Activated CD4-positive, alpha-beta memory T cell treated with anti-CD3 and anti-CD28 coated beads for 36 hours (primary cell): ENCODE results near the gene GTPBP8. TPM values are rescaled to one million over a fixed set of nuclear protein-coding genes. Genes with fewer than 3 reads are reported as not detected.
A peak's percentile ranks its signal among the peaks of the same experiment; 100 is the strongest.

Experiments
- CTCF ChIA-PET: fragments of 350-600 bp; sonication (Branson Sonifier 250); formaldehyde crosslinking; loops from one replicate; lab custom pipeline; 2021; ENCODE audit warnings: antibody characterized with exemption, inconsistent platforms; lab: Charles Lee
- POLR2A ChIA-PET: fragments of 350-600 bp; sonication (Branson Sonifier 250); formaldehyde crosslinking; loops from one replicate; lab custom pipeline; 2021; ENCODE audit warnings: antibody characterized with exemption; lab: Charles Lee
- DNase-seq: peaks from one replicate; pipeline ENCODE4 v3.0.0-alpha.2; 2020
- H3K27ac Mint-ChIP-seq: one replicate; pipeline ENCODE4 v1.8.0; 2021; ENCODE audit warnings: mixed read lengths
- H3K27me3 Mint-ChIP-seq: one replicate; pipeline ENCODE4 v1.8.0; 2021; ENCODE audit warnings: mixed read lengths
- H3K36me3 Mint-ChIP-seq: one replicate; pipeline ENCODE4 v1.8.0; 2021; ENCODE audit warnings: mixed read lengths
- H3K4me1 Mint-ChIP-seq: one replicate; pipeline ENCODE4 v1.8.0; 2021; ENCODE audit warnings: low read depth, mixed read lengths
- H3K4me3 Mint-ChIP-seq: one replicate; pipeline ENCODE4 v1.8.0; 2021; ENCODE audit warnings: mild to moderate bottlenecking, mixed read lengths
- H3K9me3 Mint-ChIP-seq: one replicate; pipeline ENCODE4 v1.8.0; 2021; ENCODE audit warnings: mixed read lengths
- intact Hi-C: fragments of 100-400 bp; cut with micrococcal nuclease; formaldehyde crosslinking; loops from one replicate; pipeline ENCODE4 v1.15.1; 2023
- total RNA-seq, 2 experiments: library from RNA; stranded (reverse); gene quantifications; one replicate each; pipeline ENCODE4 v1.2.3, GENCODE V29; 2021

The GTPBP8 gene
- total RNA-seq, 2 experiments from 2014 or later: 34.7 to 35.7 TPM

- peak overlapping the region; percentile 82 for H3K4me3 Mint-ChIP-seq
- POLR2A ChIA-PET: interaction anchor here (0.6 to 2.9 kb wide), 8 partner anchors 14 to 236 kb away, joined by 3 to 11 read pairs (median 6); no protein-coding TSS in a partner anchor
- intact Hi-C loops: loop anchor here (1.0 to 10.0 kb wide), 12 partner anchors 15 to 831 kb away; partner anchors contain the start of genes CD200, CD200R1L, GTPBP8 and SLC35A5
- no peaks in the 10 kb centered on the region for H3K9me3 Mint-ChIP-seq
- DNase-seq: peak; percentile 72
- H3K27me3 Mint-ChIP-seq: no peaks in the 10 kb centered on the region
- no peaks in the 10 kb centered on the region for H3K36me3 Mint-ChIP-seq
- peaks cover 87% of the 10 kb centered on the region for H3K4me1 Mint-ChIP-seq
- H3K27ac Mint-ChIP-seq: peak overlapping the region; percentile 85
- CTCF ChIA-PET: interaction anchor here (0.6 to 6.3 kb wide), 7 partner anchors 17 to 563 kb away, joined by 3 to 69 read pairs (median 4); partner anchors contain the start of gene GTPBP8
Observed at GRCh38 chr3:112973325-112974177, 17.2 kb upstream of the GTPBP8 start.

- ChIA-PET CTCF (interaction anchor here (0.6 to 6.3 kb wide), 6 partner anchors 9 to 563 kb away, joined by 3 to 69 read pairs (median 4); no protein-coding TSS in a partner anchor), POLR2A (interaction anchor here (0.6 to 2.9 kb wide), 6 partner anchors 13 to 237 kb away, joined by 4 to 11 read pairs (median 6); no protein-coding TSS in a partner anchor)
- intact Hi-C loops: loop anchor here (5.0 to 10.0 kb wide), 2 partner anchors 639 to 832 kb away; partner anchors contain the start of gene CD200
- DNase-seq: no peak
- Mint-ChIP-seq H3K9me3 (no peaks in the 10 kb centered on the region), H3K4me1 (peaks cover 83% of the 10 kb centered on the region), H3K36me3 (no peaks in the 10 kb centered on the region), H3K27ac (peak overlapping the region; percentile 85), H3K27me3 (no peaks in the 10 kb centered on the region), H3K4me3 (peak overlapping the region; percentile 82)
Observed at GRCh38 chr3:112974178-112974517, 16.6 kb upstream of the GTPBP8 start.

DNA sequence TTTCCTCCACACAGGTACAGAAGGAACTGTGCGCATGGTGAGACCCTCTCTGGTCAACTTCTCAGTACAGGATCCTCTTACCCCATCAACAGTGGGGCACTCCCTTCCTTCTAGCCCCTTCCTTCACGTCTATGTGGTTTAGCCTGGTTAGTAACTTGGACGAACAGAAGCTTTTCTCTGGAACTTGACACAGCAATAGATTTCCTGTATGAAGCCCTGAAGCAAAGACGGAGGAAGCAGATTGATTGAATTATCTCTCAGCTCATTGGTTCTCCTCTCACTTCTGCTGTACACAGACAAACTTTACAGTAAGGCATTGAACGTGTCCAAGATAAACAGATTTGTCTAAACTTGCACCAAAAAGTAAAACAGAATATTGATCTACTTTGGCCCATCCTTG lies 15.9 kb upstream of the GTPBP8 start, which contains the start of gene CD200R1:
Gene CD200R1, minus strand, starts transcription at position 210 of the 400 bp plus-strand sequence. CDS start 246 bp downstream, outside the sequence.
- H3K27ac Mint-ChIP-seq: peak within 1 kb of the TSS; percentile 85
- intact Hi-C loops: loop anchor here (5.0 to 10.0 kb wide), 2 partner anchors 640 to 833 kb away; partner anchors contain the start of gene CD200
- no peaks in the 10 kb centered on the region for H3K27me3 Mint-ChIP-seq
- peaks cover 79% of the 10 kb centered on the region for H3K4me1 Mint-ChIP-seq
- no peaks in the 10 kb centered on the region for H3K9me3 Mint-ChIP-seq
- peak; percentile 24 for DNase-seq
- CTCF ChIA-PET: interaction anchor here (0.8 to 6.3 kb wide), 7 partner anchors 9 to 332 kb away, joined by 3 to 69 read pairs (median 3); partner anchors contain the start of gene GTPBP8
- POLR2A ChIA-PET: interaction anchor here (0.5 to 2.9 kb wide), 4 partner anchors 15 to 743 kb away, joined by 3 to 8 read pairs (median 6); no protein-coding TSS in a partner anchor
- peak within 1 kb of the TSS; percentile 82 for H3K4me3 Mint-ChIP-seq
- no peaks in the 10 kb centered on the region for H3K36me3 Mint-ChIP-seq

DNA sequence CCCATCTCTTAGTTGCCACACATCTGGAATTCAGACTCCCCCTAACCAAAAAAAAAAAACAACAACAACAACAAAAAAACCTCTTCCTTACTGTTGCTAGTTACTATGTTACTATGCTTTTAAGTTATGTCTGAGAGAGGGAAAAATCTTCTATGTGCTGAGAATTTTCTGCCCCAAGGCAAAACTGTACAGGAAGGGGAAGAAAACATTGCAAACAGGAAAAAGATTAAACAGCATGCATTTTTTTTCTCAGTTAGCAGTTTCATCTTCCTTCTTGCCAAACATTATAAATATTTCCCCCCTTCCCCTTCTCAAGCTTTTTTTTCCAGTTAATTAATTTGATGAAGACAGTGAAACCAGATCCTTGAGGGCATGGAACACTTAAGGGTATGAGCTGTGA lies 14.8 kb upstream of the GTPBP8 start:
- DNase-seq: no peak
- Mint-ChIP-seq H3K27me3 (no peaks in the 10 kb centered on the region), H3K4me3 (peak overlapping the region; percentile 24), H3K36me3 (no peaks in the 10 kb centered on the region), H3K27ac (peak overlapping the region; percentile 64), H3K4me1 (peaks cover 73% of the 10 kb centered on the region), H3K9me3 (no peaks in the 10 kb centered on the region)
- intact Hi-C loops: loop anchor here (10.0 kb wide), 1 partner anchor 641 kb away; the partner anchor contains the start of gene CD200
- CTCF ChIA-PET: interaction anchor here (0.7 to 6.3 kb wide), 4 partner anchors 9 to 334 kb away, joined by 3 to 69 read pairs (median 14); no protein-coding TSS in a partner anchor
- POLR2A ChIA-PET: no interaction called here

- intact Hi-C loops: loop anchor here (10.0 kb wide), 1 partner anchor 642 kb away; the partner anchor contains the start of gene CD200
- Mint-ChIP-seq H3K27me3 (no peaks in the 10 kb centered on the region), H3K36me3 (no peaks in the 10 kb centered on the region), H3K27ac (no peak overlapping the region), H3K9me3 (no peaks in the 10 kb centered on the region), H3K4me1 (peaks cover 67% of the 10 kb centered on the region), H3K4me3 (no peak overlapping the region)
- no peak for DNase-seq
- POLR2A ChIA-PET: no interaction called here
- CTCF ChIA-PET: interaction anchor here (3.1 to 6.3 kb wide), 2 partner anchors 241 to 334 kb away, joined by 26 to 69 read pairs; no protein-coding TSS in a partner anchor
Observed at GRCh38 chr3:112976953-112977352, 13.8 kb upstream of the GTPBP8 start.

DNA sequence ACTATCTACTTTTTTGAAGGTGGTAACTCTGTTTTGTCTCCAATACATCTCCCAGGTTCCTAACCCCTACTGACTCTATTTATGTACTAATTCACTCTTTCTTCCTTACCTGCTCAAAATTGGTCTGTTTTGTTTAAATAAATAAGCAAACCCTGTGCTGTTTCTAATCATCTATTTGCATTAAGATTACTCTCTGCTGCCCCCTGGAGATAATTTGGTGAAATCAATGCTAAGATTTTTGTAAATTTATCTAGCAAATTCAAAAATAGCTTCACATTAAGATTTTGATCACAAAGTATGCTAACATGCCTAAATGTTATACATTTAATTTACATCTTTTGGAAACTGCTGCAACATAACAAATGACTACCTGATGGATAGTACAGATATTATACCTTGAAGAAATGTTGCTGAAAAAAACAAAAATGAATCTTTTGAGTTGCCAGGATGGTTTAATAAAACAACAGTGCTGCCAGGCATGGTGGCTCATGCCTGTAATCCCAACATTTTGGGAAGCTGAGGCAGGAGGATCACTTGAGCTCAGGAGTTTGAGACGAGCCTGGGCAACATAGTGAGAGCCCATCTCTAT lies 11.4 kb upstream of the GTPBP8 start:
- ChIA-PET POLR2A (interaction anchor here (0.6 kb wide), 1 partner anchor 245 kb away, joined by 3 read pairs; no protein-coding TSS in a partner anchor), CTCF (interaction anchor here (0.6 to 8.5 kb wide), 40 partner anchors 9 to 760 kb away, joined by 3 to 156 read pairs (median 4); partner anchors contain the start of genes CCDC80, CD200R1L and GTPBP8)
- H3K9me3 Mint-ChIP-seq: no peaks in the 10 kb centered on the region
- H3K27me3 Mint-ChIP-seq: no peaks in the 10 kb centered on the region
- peaks cover 68% of the 10 kb centered on the region for H3K4me1 Mint-ChIP-seq
- no peaks in the 10 kb centered on the region for H3K36me3 Mint-ChIP-seq
- H3K27ac Mint-ChIP-seq: no peak overlapping the region
- intact Hi-C loops: loop anchor here (1.0 to 10.0 kb wide), 4 partner anchors 245 to 645 kb away; partner anchors contain the start of gene CD200
- no peak overlapping the region for H3K4me3 Mint-ChIP-seq
- no peak for DNase-seq

DNA sequence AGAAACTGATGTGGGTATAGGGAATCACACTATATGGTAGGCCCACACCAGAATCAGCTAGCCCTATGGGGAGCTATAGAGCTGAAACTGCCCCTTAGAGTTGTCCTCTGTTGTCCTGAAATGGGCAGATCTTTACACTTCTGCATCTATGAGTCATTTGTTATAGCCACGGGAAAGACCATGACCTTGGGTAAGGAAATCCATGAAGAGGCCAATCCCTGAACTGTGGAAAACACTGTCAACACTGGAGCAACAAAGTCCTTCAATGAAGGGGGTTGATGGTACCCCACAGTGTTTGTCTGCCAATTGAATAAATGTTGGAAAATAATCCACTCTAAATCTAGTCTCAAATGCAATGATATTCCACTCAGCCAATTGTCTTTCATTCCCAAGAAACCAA lies 10.7 kb upstream of the GTPBP8 start:
- no peaks in the 10 kb centered on the region for H3K9me3 Mint-ChIP-seq
- no peak overlapping the region for H3K27ac Mint-ChIP-seq
- ChIA-PET CTCF (interaction anchor here (0.8 to 8.5 kb wide), 15 partner anchors 9 to 398 kb away, joined by 3 to 156 read pairs (median 7); partner anchors contain the start of genes CCDC80, CD200R1L and GTPBP8), POLR2A (no interaction called here)
- no peak overlapping the region for H3K4me3 Mint-ChIP-seq
- intact Hi-C loops: no loop called here
- no peaks in the 10 kb centered on the region for H3K27me3 Mint-ChIP-seq
- H3K4me1 Mint-ChIP-seq: peaks cover 68% of the 10 kb centered on the region
- no peaks in the 10 kb centered on the region for H3K36me3 Mint-ChIP-seq
- DNase-seq: no peak

DNA sequence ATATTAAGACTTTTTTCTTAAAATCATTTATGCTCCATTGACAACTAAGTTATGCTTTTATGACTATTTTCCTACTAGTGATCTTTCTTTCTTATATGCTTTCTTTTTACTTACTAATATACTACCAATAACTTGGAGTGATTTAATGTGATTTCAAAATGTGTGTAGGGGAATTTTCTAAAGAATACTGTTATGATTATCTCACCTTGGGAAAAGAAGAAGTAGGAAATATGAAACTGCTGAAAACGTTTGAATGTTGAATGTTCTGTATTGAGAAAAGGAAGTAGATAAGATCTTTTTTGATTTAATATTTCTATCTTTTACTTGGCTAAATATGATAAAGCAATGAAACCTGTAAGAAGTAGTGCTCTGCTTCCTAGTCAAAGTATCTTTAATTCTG lies 8.1 kb upstream of the GTPBP8 start:
- no peak overlapping the region for H3K27ac Mint-ChIP-seq
- POLR2A ChIA-PET: no interaction called here

GRCh38 chr3:112984485-112984884 lies 6.3 kb upstream of the GTPBP8 start:
- no peak overlapping the region for H3K27ac Mint-ChIP-seq
- ChIA-PET CTCF (interaction anchor here (0.8 to 8.5 kb wide), 5 partner anchors 10 to 342 kb away, joined by 3 to 156 read pairs (median 4); partner anchors contain the start of gene CD200R1), POLR2A (interaction anchor here (1.1 to 1.3 kb wide), 2 partner anchors 23 to 248 kb away, joined by 3 read pairs; no protein-coding TSS in a partner anchor)
- H3K4me1 Mint-ChIP-seq: peaks cover 53% of the 10 kb centered on the region
- peak; percentile 33 for DNase-seq
- no peak overlapping the region for H3K4me3 Mint-ChIP-seq
- intact Hi-C loops: no loop called here
- H3K36me3 Mint-ChIP-seq: no peaks in the 10 kb centered on the region
- no peaks in the 10 kb centered on the region for H3K27me3 Mint-ChIP-seq
- no peaks in the 10 kb centered on the region for H3K9me3 Mint-ChIP-seq

More for the DNA sequence above, 8.1 kb upstream of the GTPBP8 start:
- CTCF ChIA-PET: interaction anchor here (1.4 to 8.5 kb wide), 3 partner anchors 245 to 400 kb away, joined by 4 to 156 read pairs (median 9); no protein-coding TSS in a partner anchor
- H3K4me3 Mint-ChIP-seq: no peak overlapping the region
- H3K36me3 Mint-ChIP-seq: no peaks in the 10 kb centered on the region
- peaks cover 59% of the 10 kb centered on the region for H3K4me1 Mint-ChIP-seq
- no peak for DNase-seq
- no peaks in the 10 kb centered on the region for H3K27me3 Mint-ChIP-seq
- no peaks in the 10 kb centered on the region for H3K9me3 Mint-ChIP-seq
- intact Hi-C loops: no loop called here

DNA sequence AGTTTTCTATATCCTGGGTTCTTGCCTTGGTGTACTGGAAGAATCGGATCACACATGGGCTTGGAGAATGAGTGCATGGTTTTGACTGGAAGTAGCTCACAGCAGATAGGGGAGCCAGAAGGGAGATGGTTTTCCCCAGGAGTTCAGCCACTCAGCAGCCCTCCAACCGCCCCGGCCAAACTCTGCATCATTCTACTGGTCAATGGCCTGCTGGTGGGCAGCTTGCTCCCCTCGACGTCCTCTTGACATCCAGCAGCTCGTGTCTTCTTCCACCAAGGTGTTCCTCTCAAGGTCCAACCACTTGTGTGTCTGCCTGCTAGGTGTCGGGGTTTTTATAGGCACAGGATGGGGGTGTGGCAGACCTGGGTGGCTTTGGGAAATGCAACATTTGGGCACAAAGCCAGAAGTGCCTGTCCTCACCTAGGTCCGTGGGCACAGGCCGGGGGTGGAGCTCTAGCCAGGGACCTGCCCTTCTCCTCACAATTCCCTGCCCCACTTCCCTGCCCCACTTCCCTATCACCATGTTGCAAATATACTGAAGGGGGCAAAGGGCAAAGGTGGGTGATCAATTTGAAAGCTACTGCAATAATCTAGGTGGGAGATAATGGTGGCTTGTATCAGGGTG lies 3.0 kb upstream of the GTPBP8 start:
- ChIA-PET CTCF (interaction anchor here (0.9 to 5.1 kb wide), 5 partner anchors 8 to 345 kb away, joined by 3 to 36 read pairs (median 5); partner anchors contain the start of gene CD200R1), POLR2A (interaction anchor here (0.6 to 1.4 kb wide), 2 partner anchors 14 to 15 kb away, joined by 3 to 4 read pairs; no protein-coding TSS in a partner anchor)
- Mint-ChIP-seq H3K27ac (peak overlapping the region; percentile 50), H3K9me3 (no peaks in the 10 kb centered on the region), H3K4me3 (no peak overlapping the region), H3K27me3 (no peaks in the 10 kb centered on the region), H3K36me3 (no peaks in the 10 kb centered on the region), H3K4me1 (peaks cover 66% of the 10 kb centered on the region)
- intact Hi-C loops: no loop called here
- no peak for DNase-seq
